ENCODE measurements around the gene TSPO2. TPM values are rescaled to one million over a fixed set of nuclear protein-coding genes. Genes with fewer than 3 reads are reported as not detected.

Gene TSPO2
- total RNA-seq, 1 donor from 2014 or later: not detected

GRCh38 chr6:41073203-41073967 lies 31.1 kb downstream of the TSPO2 start:
- Histone ChIP-seq H3K27me3 (no peaks in the 10 kb centered on the region), H3K4me1 (peaks cover 37% of the 10 kb centered on the region), H3K4me3 (peak overlapping the region; percentile 91 to 96), H3K9me3 (no peaks in the 10 kb centered on the region), H3K27ac (peak overlapping the region; percentile 99), H3K36me3 (no peaks in the 10 kb centered on the region)
- intact Hi-C loops (cut with DNase I): no loop called here
- peak; percentile 64 to 77 for TF ChIP-seq POLR2AphosphoS5 (IDR thresholded peaks at IDR 0.05; ENCODE audit: insufficient read depth in 1 of 2, low read depth in 1 of 2)
- TF ChIP-seq, protein P1, sequence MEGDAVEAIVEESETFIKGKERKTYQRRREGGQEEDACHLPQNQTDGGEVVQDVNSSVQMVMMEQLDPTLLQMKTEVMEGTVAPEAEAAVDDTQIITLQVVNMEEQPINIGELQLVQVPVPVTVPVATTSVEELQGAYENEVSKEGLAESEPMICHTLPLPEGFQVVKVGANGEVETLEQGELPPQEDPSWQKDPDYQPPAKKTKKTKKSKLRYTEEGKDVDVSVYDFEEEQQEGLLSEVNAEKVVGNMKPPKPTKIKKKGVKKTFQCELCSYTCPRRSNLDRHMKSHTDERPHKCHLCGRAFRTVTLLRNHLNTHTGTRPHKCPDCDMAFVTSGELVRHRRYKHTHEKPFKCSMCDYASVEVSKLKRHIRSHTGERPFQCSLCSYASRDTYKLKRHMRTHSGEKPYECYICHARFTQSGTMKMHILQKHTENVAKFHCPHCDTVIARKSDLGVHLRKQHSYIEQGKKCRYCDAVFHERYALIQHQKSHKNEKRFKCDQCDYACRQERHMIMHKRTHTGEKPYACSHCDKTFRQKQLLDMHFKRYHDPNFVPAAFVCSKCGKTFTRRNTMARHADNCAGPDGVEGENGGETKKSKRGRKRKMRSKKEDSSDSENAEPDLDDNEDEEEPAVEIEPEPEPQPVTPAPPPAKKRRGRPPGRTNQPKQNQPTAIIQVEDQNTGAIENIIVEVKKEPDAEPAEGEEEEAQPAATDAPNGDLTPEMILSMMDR (IDR thresholded peaks at IDR 0.05): peak in 1 of 3 experiments; percentile 7
- TF ChIP-seq POLR2A (IDR thresholded peaks at IDR 0.05): peak; percentile 13 to 95
- DNase-seq (ENCODE audit: extremely low spot score in 2 of 2): no peak

DNA sequence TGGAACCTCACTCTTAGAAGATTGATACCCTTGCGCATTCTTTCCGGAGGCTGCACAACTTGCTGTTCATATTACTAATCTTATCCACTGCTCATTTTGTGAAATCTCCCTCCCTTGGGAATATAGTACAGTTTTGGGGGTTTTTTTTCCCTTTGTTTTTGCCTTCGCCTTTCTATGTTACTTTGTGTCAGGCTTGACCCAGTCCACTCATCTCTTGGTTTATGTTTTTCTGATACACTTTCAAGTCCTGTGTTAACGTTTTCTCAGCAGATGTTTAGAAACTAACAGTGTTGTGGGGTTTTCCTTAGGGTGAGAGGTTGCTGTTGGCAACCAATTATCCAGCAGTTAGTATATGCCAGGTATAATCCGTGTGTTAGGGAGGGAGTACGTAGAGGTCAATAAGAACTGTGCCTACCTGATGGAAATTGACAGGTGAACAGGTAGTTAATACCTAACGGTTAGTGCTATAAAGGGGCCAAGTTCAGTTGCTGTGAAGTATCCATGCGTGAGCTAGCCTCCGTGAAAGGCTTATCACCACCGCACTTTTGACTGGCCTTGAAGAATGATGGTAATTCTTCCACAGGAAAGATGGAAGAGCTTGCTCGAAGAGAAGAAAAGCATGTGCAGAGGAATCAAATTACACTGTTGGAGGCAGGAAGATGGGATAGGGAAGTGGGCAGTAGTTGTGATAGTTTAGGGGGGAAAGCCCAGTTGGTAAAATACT lies 31.9 kb downstream of the TSPO2 start:
- Histone ChIP-seq H3K4me3 (peak overlapping the region; percentile 91 to 96), H3K9me3 (no peaks in the 10 kb centered on the region), H3K27ac (peak overlapping the region; percentile 99), H3K27me3 (no peaks in the 10 kb centered on the region), H3K36me3 (peaks cover 0 to 4% of the 10 kb centered on the region in 2 donors), H3K4me1 (peaks cover 37% of the 10 kb centered on the region)
- DNase-seq (ENCODE audit: extremely low spot score in 2 of 2): no peak
- intact Hi-C loops (cut with DNase I): no loop called here
- TF ChIP-seq, protein P1 (IDR thresholded peaks at IDR 0.05): no peak
- TF ChIP-seq POLR2AphosphoS5 (IDR thresholded peaks at IDR 0.05; ENCODE audit: insufficient read depth in 1 of 2, low read depth in 1 of 2): no peak
- no peak for TF ChIP-seq POLR2A (IDR thresholded peaks at IDR 0.05)

DNA sequence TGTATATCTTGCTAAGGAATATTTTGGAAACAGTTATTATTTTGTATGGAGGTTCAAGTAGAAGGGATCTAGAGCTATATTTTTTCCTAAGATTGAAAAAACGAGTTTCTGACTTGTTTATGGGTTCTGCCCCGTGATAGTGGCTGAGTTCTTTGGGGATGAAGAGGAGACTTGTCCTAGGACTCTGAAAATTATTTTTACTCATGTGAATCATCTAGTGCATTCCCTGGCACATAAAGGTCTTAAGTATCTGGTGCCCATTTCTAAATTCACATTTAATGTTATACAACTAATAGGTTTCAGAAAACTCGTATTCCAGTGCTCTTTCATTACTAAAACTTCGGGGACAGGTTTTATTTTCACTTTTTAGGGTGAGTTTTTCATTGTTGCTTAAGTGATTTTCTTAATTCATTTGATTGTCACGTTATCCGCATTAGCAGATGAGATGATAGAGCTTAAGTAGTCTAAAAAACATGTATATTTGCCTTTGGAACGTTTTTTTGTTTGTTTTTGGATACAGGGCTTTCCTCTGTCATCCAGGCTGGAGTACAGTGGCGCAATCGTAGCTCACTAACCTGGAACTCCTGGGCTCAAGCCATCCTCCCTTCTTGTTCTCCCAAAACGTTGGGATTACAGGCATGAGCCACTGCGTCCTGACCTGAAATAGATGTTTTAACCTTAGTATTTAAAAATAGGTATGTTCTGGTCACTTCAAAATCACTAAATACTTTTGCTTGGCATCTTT lies 32.6 kb downstream of the TSPO2 start:
- no peak for DNase-seq (ENCODE audit: extremely low spot score in 2 of 2)
- Histone ChIP-seq H3K9me3 (no peaks in the 10 kb centered on the region), H3K4me1 (peaks cover 37% of the 10 kb centered on the region), H3K4me3 (peak overlapping the region; percentile 91 to 96), H3K36me3 (peaks cover 0 to 11% of the 10 kb centered on the region in 2 donors), H3K27ac (peak overlapping the region; percentile 99), H3K27me3 (no peaks in the 10 kb centered on the region)
- intact Hi-C loops (cut with DNase I): no loop called here
- TF ChIP-seq POLR2AphosphoS5 (IDR thresholded peaks at IDR 0.05; ENCODE audit: insufficient read depth in 1 of 2, low read depth in 1 of 2): no peak
- TF ChIP-seq, protein P1 (IDR thresholded peaks at IDR 0.05): no peak
- no peak for TF ChIP-seq POLR2A (IDR thresholded peaks at IDR 0.05)

DNA sequence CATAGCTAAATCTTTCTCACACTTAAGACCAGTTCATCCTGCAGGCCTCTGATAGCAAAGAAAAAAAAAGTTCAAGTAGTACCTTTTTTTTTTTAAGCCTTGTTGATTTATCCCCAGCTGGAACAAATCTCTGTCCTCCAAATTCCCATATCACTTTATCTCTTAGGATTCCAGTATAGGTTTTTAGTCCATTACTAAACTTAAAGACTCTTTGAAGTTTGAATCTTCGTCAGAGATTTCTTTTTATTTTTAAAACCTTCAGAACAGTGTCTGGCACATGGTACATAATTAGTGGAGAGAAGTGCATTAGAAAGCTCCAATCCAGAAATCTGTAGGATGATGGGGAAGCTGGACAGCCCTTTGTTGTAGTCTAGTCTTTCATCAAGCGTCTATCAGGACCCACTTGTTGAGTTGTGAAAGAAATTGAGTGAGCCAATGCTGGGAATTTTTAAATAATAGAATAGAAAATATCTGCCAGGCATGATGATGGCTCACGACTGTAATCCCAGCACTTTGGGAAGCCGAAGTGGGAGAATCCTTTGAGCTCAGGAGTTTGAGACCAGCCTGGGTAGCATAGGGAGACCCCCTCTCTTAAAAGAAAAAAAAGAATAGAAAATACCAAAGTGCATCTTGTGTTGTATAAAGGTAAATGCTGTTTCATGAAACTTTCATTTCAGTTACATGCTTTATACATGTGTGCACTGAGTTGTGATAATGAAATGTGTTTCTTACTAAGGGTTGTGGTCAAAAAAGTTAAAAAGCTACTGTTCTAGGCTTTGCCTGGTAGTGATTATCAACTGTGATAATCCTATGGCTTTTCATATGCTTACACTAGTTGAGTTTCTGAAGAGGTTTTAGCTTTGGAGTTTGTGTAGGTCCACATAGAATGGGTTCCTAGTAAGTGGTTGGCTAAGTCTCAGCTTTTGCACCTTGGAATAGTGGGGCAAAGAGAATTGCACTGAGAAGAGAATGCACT lies 33.7 kb downstream of the TSPO2 start:
- H3K27me3 ChIP-seq: no peaks in the 10 kb centered on the region
- peaks cover 31% of the 10 kb centered on the region for H3K4me1 ChIP-seq
- H3K36me3 ChIP-seq: peaks cover 0 to 21% of the 10 kb centered on the region in 2 donors
- H3K27ac ChIP-seq: peak overlapping the region; percentile 99
- TF ChIP-seq POLR2AphosphoS5 (IDR thresholded peaks at IDR 0.05; ENCODE audit: insufficient read depth in 1 of 2, low read depth in 1 of 2) (no peak), POLR2A (IDR thresholded peaks at IDR 0.05) (no peak)
- TF ChIP-seq, protein P1 (IDR thresholded peaks at IDR 0.05): no peak
- DNase-seq (ENCODE audit: extremely low spot score in 2 of 2): no peak
- intact Hi-C loops (cut with DNase I): no loop called here
- no peaks in the 10 kb centered on the region for H3K9me3 ChIP-seq
- no peak overlapping the region for H3K4me3 ChIP-seq
